Memory B cell (primary cell): ENCODE data around the gene EYS.

Source experiments
- ATAC-seq: fragments of 150-1000 bp; cut with Tn5 transposase; 2 replicates; pipeline ENCODE4 v1.10.0; 2021; ENCODE audit warnings: low read depth, mild to moderate bottlenecking, moderate library complexity
- DNase-seq, 2 donors: peaks; one replicate each; pipeline ENCODE4 v3.0.0; 2022; ENCODE audit warnings: low spot score in 2 of 2
- H3K27ac Mint-ChIP-seq: one replicate; pipeline ENCODE4 v1.8.0; 2022; ENCODE audit warnings: mild to moderate bottlenecking, moderate library complexity, mixed read lengths
- H3K27me3 Mint-ChIP-seq: one replicate; pipeline ENCODE4 v1.8.0; 2022; ENCODE audit warnings: mixed read lengths
- H3K36me3 Mint-ChIP-seq: one replicate; pipeline ENCODE4 v1.8.0; 2022; ENCODE audit warnings: mild to moderate bottlenecking, mixed read lengths
- H3K4me1 Mint-ChIP-seq: one replicate; pipeline ENCODE4 v1.8.0; 2022; ENCODE audit warnings: mixed read lengths
- H3K4me3 Mint-ChIP-seq: one replicate; pipeline ENCODE4 v1.8.0; 2022; ENCODE audit warnings: mild to moderate bottlenecking, moderate library complexity, mixed read lengths
- H3K9me3 Mint-ChIP-seq: one replicate; pipeline ENCODE4 v1.8.0; 2022; ENCODE audit warnings: mixed read lengths

EYS gene

GRCh38 chr6:64723327-64724058 lies 983.5 kb downstream of the EYS start:
- no peaks in the 10 kb centered on the region for H3K27me3 Mint-ChIP-seq
- no peaks in the 10 kb centered on the region for H3K36me3 Mint-ChIP-seq
- H3K9me3 Mint-ChIP-seq = peaks cover 1% of the 10 kb centered on the region
- H3K4me3 Mint-ChIP-seq = no peak overlapping the region
- no peak overlapping the region for H3K27ac Mint-ChIP-seq
- DNase-seq (no peak), ATAC-seq (no peak)
- H3K4me1 Mint-ChIP-seq = no peaks in the 10 kb centered on the region

GRCh38 chr6:64721865-64722264 lies 985.2 kb downstream of the EYS start:
- ATAC-seq (no peak), DNase-seq (no peak)
- H3K4me1 Mint-ChIP-seq = no peaks in the 10 kb centered on the region
- no peaks in the 10 kb centered on the region for H3K27me3 Mint-ChIP-seq
- H3K27ac Mint-ChIP-seq = no peak overlapping the region
- H3K4me3 Mint-ChIP-seq = no peak overlapping the region
- peaks cover 2% of the 10 kb centered on the region for H3K9me3 Mint-ChIP-seq
- no peaks in the 10 kb centered on the region for H3K36me3 Mint-ChIP-seq

- no peaks in the 10 kb centered on the region for H3K4me1 Mint-ChIP-seq
- H3K4me3 Mint-ChIP-seq = no peak overlapping the region
- H3K27me3 Mint-ChIP-seq = no peaks in the 10 kb centered on the region
- no peak overlapping the region for H3K27ac Mint-ChIP-seq
- peaks cover 5% of the 10 kb centered on the region for H3K9me3 Mint-ChIP-seq
- no peak for DNase-seq
- no peak for ATAC-seq
- H3K36me3 Mint-ChIP-seq = no peaks in the 10 kb centered on the region
Observed at GRCh38 chr6:64717281-64717680, 989.7 kb downstream of the EYS start.

- no peaks in the 10 kb centered on the region for H3K4me1 Mint-ChIP-seq
- no peaks in the 10 kb centered on the region for H3K36me3 Mint-ChIP-seq
- ATAC-seq (no peak), DNase-seq (no peak)
- no peaks in the 10 kb centered on the region for H3K27me3 Mint-ChIP-seq
- H3K9me3 Mint-ChIP-seq = peaks cover 8% of the 10 kb centered on the region
- H3K27ac Mint-ChIP-seq = no peak overlapping the region
- no peak overlapping the region for H3K4me3 Mint-ChIP-seq
Observed at GRCh38 chr6:64715624-64716023, 991.4 kb downstream of the EYS start.

GRCh38 chr6:64714073-64714472 lies 993.0 kb downstream of the EYS start:
- Mint-ChIP-seq H3K4me3 (no peak overlapping the region), H3K9me3 (peaks cover 8% of the 10 kb centered on the region), H3K27me3 (no peaks in the 10 kb centered on the region), H3K36me3 (no peaks in the 10 kb centered on the region), H3K4me1 (no peaks in the 10 kb centered on the region), H3K27ac (no peak overlapping the region)
- ATAC-seq (no peak), DNase-seq (no peak)

GRCh38 chr6:64713175-64713574 lies 993.9 kb downstream of the EYS start:
- DNase-seq (no peak), ATAC-seq (no peak)
- no peaks in the 10 kb centered on the region for H3K4me1 Mint-ChIP-seq
- peaks cover 7% of the 10 kb centered on the region for H3K9me3 Mint-ChIP-seq
- H3K4me3 Mint-ChIP-seq = no peak overlapping the region
- no peaks in the 10 kb centered on the region for H3K27me3 Mint-ChIP-seq
- H3K36me3 Mint-ChIP-seq = no peaks in the 10 kb centered on the region
- H3K27ac Mint-ChIP-seq = no peak overlapping the region

- no peak overlapping the region for H3K4me3 Mint-ChIP-seq
- H3K27me3 Mint-ChIP-seq = no peaks in the 10 kb centered on the region
- H3K36me3 Mint-ChIP-seq = no peaks in the 10 kb centered on the region
- DNase-seq = no peak
- peaks cover 7% of the 10 kb centered on the region for H3K9me3 Mint-ChIP-seq
- H3K4me1 Mint-ChIP-seq = no peaks in the 10 kb centered on the region
- no peak for ATAC-seq
- H3K27ac Mint-ChIP-seq = no peak overlapping the region
Observed at GRCh38 chr6:64712606-64713005, 994.4 kb downstream of the EYS start.

GRCh38 chr6:64703922-64704321 lies 1003.1 kb downstream of the EYS start:
- ATAC-seq = no peak
- H3K27ac Mint-ChIP-seq = no peak overlapping the region
- H3K4me1 Mint-ChIP-seq = no peaks in the 10 kb centered on the region
- H3K27me3 Mint-ChIP-seq = no peaks in the 10 kb centered on the region
- H3K36me3 Mint-ChIP-seq = no peaks in the 10 kb centered on the region
- no peak for DNase-seq
- no peak overlapping the region for H3K4me3 Mint-ChIP-seq
- H3K9me3 Mint-ChIP-seq = peaks cover 3% of the 10 kb centered on the region

- Mint-ChIP-seq H3K36me3 (no peaks in the 10 kb centered on the region), H3K27me3 (no peaks in the 10 kb centered on the region), H3K4me1 (no peaks in the 10 kb centered on the region), H3K4me3 (no peak overlapping the region), H3K9me3 (peaks cover 7% of the 10 kb centered on the region), H3K27ac (no peak overlapping the region)
- DNase-seq = no peak
- no peak for ATAC-seq
Observed at GRCh38 chr6:64696053-64696452, 1011.0 kb downstream of the EYS start.

- H3K27me3 Mint-ChIP-seq = no peaks in the 10 kb centered on the region
- ATAC-seq = no peak
- H3K4me3 Mint-ChIP-seq = no peak overlapping the region
Observed at GRCh38 chr6:64694356-64694755, 1012.7 kb downstream of the EYS start.

GRCh38 chr6:64691064-64691463 lies 1016.0 kb downstream of the EYS start:
- Mint-ChIP-seq H3K27ac (no peak overlapping the region), H3K4me3 (no peak overlapping the region), H3K4me1 (no peaks in the 10 kb centered on the region), H3K27me3 (no peaks in the 10 kb centered on the region), H3K9me3 (no peaks in the 10 kb centered on the region), H3K36me3 (no peaks in the 10 kb centered on the region)
- ATAC-seq (no peak), DNase-seq (no peak)

More at GRCh38 chr6:64694356-64694755, 1012.7 kb downstream of the EYS start:
- Mint-ChIP-seq H3K36me3 (no peaks in the 10 kb centered on the region), H3K27ac (no peak overlapping the region), H3K4me1 (no peaks in the 10 kb centered on the region), H3K9me3 (peaks cover 6% of the 10 kb centered on the region)
- no peak for DNase-seq

GRCh38 chr6:64685401-64685800 lies 1021.6 kb downstream of the EYS start:
- no peaks in the 10 kb centered on the region for H3K36me3 Mint-ChIP-seq
- H3K4me1 Mint-ChIP-seq = no peaks in the 10 kb centered on the region
- DNase-seq = no peak
- H3K4me3 Mint-ChIP-seq = no peak overlapping the region
- no peaks in the 10 kb centered on the region for H3K27me3 Mint-ChIP-seq
- H3K9me3 Mint-ChIP-seq = peaks cover 4% of the 10 kb centered on the region
- ATAC-seq = no peak
- no peak overlapping the region for H3K27ac Mint-ChIP-seq

- ATAC-seq (no peak), DNase-seq (no peak)
- Mint-ChIP-seq H3K4me1 (no peaks in the 10 kb centered on the region), H3K4me3 (no peak overlapping the region), H3K27me3 (no peaks in the 10 kb centered on the region), H3K9me3 (peaks cover 6% of the 10 kb centered on the region), H3K27ac (no peak overlapping the region), H3K36me3 (no peaks in the 10 kb centered on the region)
Observed at GRCh38 chr6:64683682-64684081, 1023.3 kb downstream of the EYS start.

GRCh38 chr6:64681416-64682160 lies 1025.4 kb downstream of the EYS start:
- H3K4me3 Mint-ChIP-seq = no peak overlapping the region
- H3K4me1 Mint-ChIP-seq = no peaks in the 10 kb centered on the region
- peaks cover 6% of the 10 kb centered on the region for H3K9me3 Mint-ChIP-seq
- no peak overlapping the region for H3K27ac Mint-ChIP-seq
- no peaks in the 10 kb centered on the region for H3K27me3 Mint-ChIP-seq
- H3K36me3 Mint-ChIP-seq = no peaks in the 10 kb centered on the region
- DNase-seq (no peak), ATAC-seq (no peak)

GRCh38 chr6:64680446-64680845 lies 1026.6 kb downstream of the EYS start:
- H3K27ac Mint-ChIP-seq = no peak overlapping the region
- no peaks in the 10 kb centered on the region for H3K27me3 Mint-ChIP-seq
- no peaks in the 10 kb centered on the region for H3K4me1 Mint-ChIP-seq
- peaks cover 6% of the 10 kb centered on the region for H3K9me3 Mint-ChIP-seq
- DNase-seq (no peak), ATAC-seq (no peak)
- no peak overlapping the region for H3K4me3 Mint-ChIP-seq
- no peaks in the 10 kb centered on the region for H3K36me3 Mint-ChIP-seq
